Activated CD8-positive, alpha-beta memory T cell treated with anti-CD3 and anti-CD28 coated beads, Interleukin-2, amount 10 ng/mL, durations not matched to agents 7 days and 5 days (primary cell): Measurements from ENCODE around the gene ADRA2B. TPM values are rescaled to one million over a fixed set of nuclear protein-coding genes. Genes with fewer than 3 reads are reported as not detected.

Experiments used
- ATAC-seq: fragments of 150-1000 bp; cut with Tn5 transposase; one replicate; pipeline ENCODE4 v1.10.0; 2021; ENCODE audit warnings: moderate library complexity
- CTCF ChIA-PET: fragments of 350-600 bp; sonication (Branson Sonifier 250); formaldehyde crosslinking; loops from one replicate; lab custom pipeline; 2021; ENCODE audit warnings: antibody characterized with exemption; lab: Charles Lee
- DNase-seq: peaks from one replicate; pipeline ENCODE4 v3.0.0-alpha.2; 2020
- H3K27ac Mint-ChIP-seq: one replicate; pipeline ENCODE4 v1.8.0; 2021; ENCODE audit warnings: mild to moderate bottlenecking, mixed read lengths
- H3K27me3 Mint-ChIP-seq: one replicate; pipeline ENCODE4 v1.8.0; 2021; ENCODE audit warnings: mixed read lengths
- H3K36me3 Mint-ChIP-seq: one replicate; pipeline ENCODE4 v1.8.0; 2021; ENCODE audit warnings: mild to moderate bottlenecking, mixed read lengths
- H3K4me1 Mint-ChIP-seq: one replicate; pipeline ENCODE4 v1.8.0; 2021; ENCODE audit warnings: mixed read lengths
- H3K4me3 Mint-ChIP-seq: one replicate; pipeline ENCODE4 v1.8.0; 2021; ENCODE audit warnings: mild to moderate bottlenecking, moderate library complexity, mixed read lengths
- H3K9me3 Mint-ChIP-seq: one replicate; pipeline ENCODE4 v1.8.0; 2022; ENCODE audit warnings: low read depth, mixed read lengths
- total RNA-seq, 2 experiments: library from RNA; stranded (reverse); gene quantifications; one replicate each; pipeline ENCODE4 v1.2.3, GENCODE V29; 2021

The ADRA2B gene
- total RNA-seq, 2 experiments from 2014 or later, result 0.09 to 0.15 TPM

GRCh38 chr2:96139181-96139758 lies 22.9 kb upstream of the ADRA2B start:
- CTCF ChIA-PET, result interaction anchor here (0.6 to 20.2 kb wide), 21 partner anchors 8 to 640 kb away, joined by 3 to 675 read pairs (median 9); partner anchors contain the start of genes ADRA2B, ANKRD36C, NEURL3 and STARD7
- DNase-seq, result no peak
- Mint-ChIP-seq H3K27me3 (no peaks in the 10 kb centered on the region), H3K36me3 (peaks cover 16% of the 10 kb centered on the region), H3K27ac (no peak overlapping the region), H3K4me3 (no peak overlapping the region), H3K9me3 (no peaks in the 10 kb centered on the region), H3K4me1 (peaks cover 25% of the 10 kb centered on the region)
- no peak for ATAC-seq

DNA sequence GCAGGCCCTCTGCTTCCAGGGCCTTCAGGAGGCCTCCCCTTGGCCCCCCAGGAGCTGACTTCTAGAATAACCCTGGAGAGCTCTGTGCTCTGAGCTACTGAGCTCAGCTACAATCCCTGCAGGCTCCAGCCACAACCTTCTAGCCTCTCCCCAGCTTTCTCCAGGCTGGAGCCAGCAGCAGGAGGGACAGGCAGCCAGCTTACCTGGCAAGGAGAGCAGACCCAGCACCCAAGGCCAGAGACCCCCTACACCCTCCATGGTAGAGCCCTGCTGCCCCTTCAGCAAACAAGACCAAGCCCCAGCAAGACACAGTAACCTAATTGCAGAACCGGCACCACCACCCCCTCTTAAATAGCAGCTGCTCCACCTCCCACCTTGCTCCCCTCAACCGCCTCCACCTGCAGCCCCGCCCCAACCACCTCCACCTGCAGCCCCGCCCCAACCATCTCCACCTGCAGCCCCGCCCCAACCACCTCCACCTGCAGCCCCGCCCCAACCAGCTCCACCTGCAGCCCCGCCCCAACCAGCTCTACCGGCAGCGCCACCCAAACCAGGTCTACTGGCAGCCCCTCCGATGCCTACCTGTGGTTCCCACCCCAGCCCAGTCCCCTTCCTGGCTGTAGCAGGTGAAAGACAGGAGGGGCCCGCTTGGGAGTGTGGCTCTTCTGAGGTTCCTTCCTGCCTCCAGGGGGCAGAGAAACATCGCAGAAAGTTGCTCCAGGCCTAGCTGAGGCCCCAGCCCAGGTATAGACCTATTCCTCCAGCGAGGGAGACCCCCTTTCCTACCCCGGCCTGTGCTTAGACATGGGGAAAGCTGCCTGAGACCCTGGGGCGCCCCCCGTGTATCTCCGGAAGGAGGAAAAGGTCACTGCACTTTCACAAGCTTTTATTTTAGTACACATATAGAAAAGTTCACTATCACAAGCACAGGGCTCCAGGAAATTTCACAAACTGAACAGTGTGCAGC lies 22.1 kb upstream of the ADRA2B start, which contains the start of gene ASTL:
TSS of gene ASTL (minus strand) at position 324 of the 967 bp plus-strand sequence. CDS start at position 258, 66 bp downstream.
- peaks cover 9% of the 10 kb centered on the region for H3K36me3 Mint-ChIP-seq
- DNase-seq, result peak; percentile 78
- CTCF ChIA-PET, result interaction anchor here (0.6 to 20.2 kb wide), 22 partner anchors 8 to 641 kb away, joined by 3 to 675 read pairs (median 8); partner anchors contain the start of genes ADRA2B, ANKRD36C, NEURL3 and STARD7
- peaks cover 18% of the 10 kb centered on the region for H3K4me1 Mint-ChIP-seq
- peak; percentile 38 for ATAC-seq
- no peak within 1 kb of the TSS for H3K4me3 Mint-ChIP-seq
- no peaks in the 10 kb centered on the region for H3K27me3 Mint-ChIP-seq
- H3K27ac Mint-ChIP-seq, result no peak within 1 kb of the TSS
- no peaks in the 10 kb centered on the region for H3K9me3 Mint-ChIP-seq

- ATAC-seq, result no peak
- CTCF ChIA-PET, result interaction anchor here (0.7 to 20.2 kb wide), 12 partner anchors 10 to 145 kb away, joined by 3 to 675 read pairs (median 13); partner anchors contain the start of genes ADRA2B, ANKRD36C and STARD7
- H3K27ac Mint-ChIP-seq, result no peak overlapping the region
These were observed 21.2 kb upstream of the ADRA2B start for GRCh38 chr2:96137321-96138178.

DNA sequence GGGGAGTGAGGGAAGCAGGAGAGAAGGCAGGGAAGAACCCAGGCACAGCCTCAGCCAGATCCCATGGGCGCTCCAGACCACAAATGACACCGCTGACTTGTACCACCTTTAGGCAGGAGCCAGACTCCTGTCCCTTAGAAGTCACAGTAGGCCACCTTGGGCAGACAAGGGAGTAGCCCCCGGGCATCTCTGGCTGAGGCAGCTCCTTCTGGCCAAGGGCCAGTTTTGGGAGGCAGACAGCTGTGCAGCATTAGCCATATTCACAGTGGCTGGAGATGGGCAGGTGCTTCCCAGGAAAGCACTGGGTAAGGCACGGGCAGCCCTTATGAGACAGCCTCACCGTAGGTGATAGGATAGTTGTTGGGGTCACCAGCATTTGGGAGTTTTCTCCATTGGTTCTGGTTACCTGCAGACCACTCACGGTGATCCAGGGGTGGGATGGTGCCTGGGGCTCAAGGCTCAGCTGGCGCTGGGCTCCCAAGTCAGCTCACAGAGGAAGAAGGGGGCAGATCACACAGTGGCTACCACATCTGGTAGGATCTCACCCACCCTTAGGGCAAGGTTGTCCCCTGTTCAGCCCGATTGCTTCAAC lies 19.9 kb upstream of the ADRA2B start:
- no peak for ATAC-seq
- no peak for DNase-seq
- no peaks in the 10 kb centered on the region for H3K36me3 Mint-ChIP-seq
- no peak overlapping the region for H3K4me3 Mint-ChIP-seq
- H3K9me3 Mint-ChIP-seq, result no peaks in the 10 kb centered on the region
- H3K27ac Mint-ChIP-seq, result no peak overlapping the region
- CTCF ChIA-PET, result interaction anchor here (0.7 to 20.2 kb wide), 4 partner anchors 8 to 30 kb away, joined by 3 to 675 read pairs (median 5); partner anchors contain the start of gene ADRA2B
- H3K4me1 Mint-ChIP-seq, result peaks cover 14% of the 10 kb centered on the region
- no peaks in the 10 kb centered on the region for H3K27me3 Mint-ChIP-seq

More at GRCh38 chr2:96137321-96138178, 21.2 kb upstream of the ADRA2B start:
- no peak overlapping the region for H3K4me3 Mint-ChIP-seq
- no peaks in the 10 kb centered on the region for H3K9me3 Mint-ChIP-seq
- H3K27me3 Mint-ChIP-seq, result no peaks in the 10 kb centered on the region
- DNase-seq, result no peak
- H3K36me3 Mint-ChIP-seq, result peaks cover 5% of the 10 kb centered on the region
- H3K4me1 Mint-ChIP-seq, result peaks cover 13% of the 10 kb centered on the region

- Mint-ChIP-seq H3K9me3 (no peaks in the 10 kb centered on the region), H3K4me3 (no peak overlapping the region), H3K4me1 (peaks cover 17% of the 10 kb centered on the region), H3K36me3 (no peaks in the 10 kb centered on the region), H3K27ac (no peak overlapping the region), H3K27me3 (no peaks in the 10 kb centered on the region)
- CTCF ChIA-PET, result interaction anchor here (1.1 to 20.2 kb wide), 2 partner anchors 19 to 30 kb away, joined by 3 to 675 read pairs; no protein-coding TSS in a partner anchor
- ATAC-seq (no peak), DNase-seq (no peak)
These were observed 19.2 kb upstream of the ADRA2B start for GRCh38 chr2:96135621-96136020.

DNA sequence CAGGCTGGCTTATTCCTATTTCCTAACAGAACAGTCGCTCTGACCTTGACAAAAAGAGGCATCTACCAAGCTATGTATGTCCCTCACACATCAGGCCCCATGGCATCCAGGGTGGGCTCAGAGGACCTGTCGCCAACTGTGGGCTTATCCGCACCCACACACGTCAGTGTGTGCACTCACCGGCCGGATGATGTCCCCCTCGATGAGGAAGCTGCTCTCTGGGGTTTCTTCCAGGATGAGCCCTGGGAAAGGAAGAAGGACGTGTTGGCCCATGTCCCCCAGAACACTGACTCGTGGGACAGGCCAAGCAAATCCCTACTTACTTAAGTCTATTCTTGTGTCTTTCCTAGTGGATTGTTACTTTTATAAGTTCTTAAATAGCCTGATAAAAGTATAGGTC lies 18.8 kb upstream of the ADRA2B start:
- no peaks in the 10 kb centered on the region for H3K36me3 Mint-ChIP-seq
- no peaks in the 10 kb centered on the region for H3K9me3 Mint-ChIP-seq
- H3K4me1 Mint-ChIP-seq, result peaks cover 21% of the 10 kb centered on the region
- no peaks in the 10 kb centered on the region for H3K27me3 Mint-ChIP-seq
- CTCF ChIA-PET, result interaction anchor here (1.1 to 20.2 kb wide), 2 partner anchors 18 to 31 kb away, joined by 3 to 675 read pairs; no protein-coding TSS in a partner anchor
- H3K4me3 Mint-ChIP-seq, result no peak overlapping the region
- ATAC-seq, result no peak
- DNase-seq, result no peak
- no peak overlapping the region for H3K27ac Mint-ChIP-seq

- CTCF ChIA-PET, result interaction anchor here (2.7 to 20.2 kb wide), 2 partner anchors 32 to 142 kb away, joined by 7 to 675 read pairs; no protein-coding TSS in a partner anchor
- DNase-seq (no peak), ATAC-seq (no peak)
- Mint-ChIP-seq H3K4me1 (peaks cover 28% of the 10 kb centered on the region), H3K36me3 (no peaks in the 10 kb centered on the region), H3K9me3 (no peaks in the 10 kb centered on the region), H3K27ac (no peak overlapping the region), H3K27me3 (no peaks in the 10 kb centered on the region), H3K4me3 (no peak overlapping the region)
These were observed 18.1 kb upstream of the ADRA2B start for GRCh38 chr2:96134421-96134820.

GRCh38 chr2:96131813-96132745 lies 15.7 kb upstream of the ADRA2B start:
- Mint-ChIP-seq H3K27ac (peak overlapping the region; percentile 77), H3K4me3 (no peak overlapping the region), H3K36me3 (peaks cover 4% of the 10 kb centered on the region), H3K4me1 (peaks cover 32% of the 10 kb centered on the region), H3K9me3 (no peaks in the 10 kb centered on the region), H3K27me3 (no peaks in the 10 kb centered on the region)
- CTCF ChIA-PET, result interaction anchor here (1.2 to 2.7 kb wide), 5 partner anchors 11 to 139 kb away, joined by 5 to 17 read pairs (median 13); partner anchors contain the start of gene ADRA2B
- DNase-seq (no peak), ATAC-seq (no peak)

- H3K9me3 Mint-ChIP-seq, result no peaks in the 10 kb centered on the region
- DNase-seq, result peak; percentile 71
- no peak overlapping the region for H3K4me3 Mint-ChIP-seq
- H3K4me1 Mint-ChIP-seq, result peaks cover 32% of the 10 kb centered on the region
- CTCF ChIA-PET, result interaction anchor here (1.3 to 2.3 kb wide), 6 partner anchors 11 to 136 kb away, joined by 3 to 17 read pairs (median 6); partner anchors contain the start of gene ADRA2B
- H3K36me3 Mint-ChIP-seq, result peaks cover 8% of the 10 kb centered on the region
- H3K27me3 Mint-ChIP-seq, result no peaks in the 10 kb centered on the region
- peak; percentile 59 for ATAC-seq
- peak overlapping the region; percentile 77 for H3K27ac Mint-ChIP-seq
These were observed 14.9 kb upstream of the ADRA2B start for GRCh38 chr2:96131152-96131812.

- no peak overlapping the region for H3K4me3 Mint-ChIP-seq
- CTCF ChIA-PET, result interaction anchor here (0.8 to 2.3 kb wide), 9 partner anchors 8 to 136 kb away, joined by 3 to 17 read pairs (median 4); partner anchors contain the start of genes ADRA2B and ASTL
- peaks cover 32% of the 10 kb centered on the region for H3K4me1 Mint-ChIP-seq
- peaks cover 8% of the 10 kb centered on the region for H3K36me3 Mint-ChIP-seq
- DNase-seq (no peak), ATAC-seq (no peak)
- H3K9me3 Mint-ChIP-seq, result no peaks in the 10 kb centered on the region
- no peaks in the 10 kb centered on the region for H3K27me3 Mint-ChIP-seq
- peak overlapping the region; percentile 74 for H3K27ac Mint-ChIP-seq
These were observed 14.1 kb upstream of the ADRA2B start for GRCh38 chr2:96130483-96130882.
